Measurements from ENCODE around the gene C1orf115. TPM values are rescaled to one million over a fixed set of nuclear protein-coding genes. Genes with fewer than 3 reads are reported as not detected.
"Not testable (repeated sequence)": the region's sequence is repeated elsewhere in the genome, so short reads cannot be mapped to it uniquely, and the experiment has no call there.

The C1orf115 gene
- total RNA-seq, 1 donor from 2014 or later: 49.9 TPM

- ATAC-seq (no peak), DNase-seq (ENCODE audit: low spot score) (no peak)
These were observed 2.5 kb downstream of the C1orf115 start for GRCh38 chr1:220692436-220693228.

GRCh38 chr1:220694866-220695382, 4.8 kb downstream of the C1orf115 start:
- no peak for DNase-seq (ENCODE audit: low spot score)
- ATAC-seq: no peak

GRCh38 chr1:220695426-220695825, 5.3 kb downstream of the C1orf115 start:
- no peak for DNase-seq (ENCODE audit: low spot score)
- ATAC-seq: no peak

- no peak for ATAC-seq
- DNase-seq (ENCODE audit: low spot score): no peak
These were observed 6.2 kb downstream of the C1orf115 start for GRCh38 chr1:220696226-220696862.

- DNase-seq (ENCODE audit: low spot score) (no peak), ATAC-seq (no peak)
These were observed 6.7 kb downstream of the C1orf115 start for GRCh38 chr1:220696863-220697231.

- DNase-seq (ENCODE audit: low spot score): no peak
These were observed 7.2 kb downstream of the C1orf115 start for GRCh38 chr1:220697326-220697725.

GRCh38 chr1:220698607-220699016, 8.4 kb downstream of the C1orf115 start:
- DNase-seq (ENCODE audit: low spot score): no peak
- peak; percentile 81 for ATAC-seq

More at GRCh38 chr1:220697326-220697725, 7.2 kb downstream of the C1orf115 start:
- ATAC-seq: no peak

GRCh38 chr1:220699044-220699443, 8.9 kb downstream of the C1orf115 start:
- ATAC-seq (peak; percentile 21), DNase-seq (ENCODE audit: low spot score) (no peak)

- no peak for DNase-seq (ENCODE audit: low spot score)
- ATAC-seq: no peak
These were observed 10.5 kb downstream of the C1orf115 start for GRCh38 chr1:220700556-220701179.

GRCh38 chr1:220701974-220702373, 11.8 kb downstream of the C1orf115 start:
- ATAC-seq (no peak), DNase-seq (ENCODE audit: low spot score) (no peak)

- no peak for DNase-seq (ENCODE audit: low spot score)
- peak; percentile 28 for ATAC-seq
These were observed 12.6 kb downstream of the C1orf115 start for GRCh38 chr1:220702733-220703270.

- no peak for DNase-seq (ENCODE audit: low spot score)
- ATAC-seq: no peak
These were observed 13.1 kb downstream of the C1orf115 start for GRCh38 chr1:220703305-220703704.

- DNase-seq (ENCODE audit: low spot score): no peak
- ATAC-seq: peak; percentile 7
These were observed 15.6 kb downstream of the C1orf115 start for GRCh38 chr1:220705782-220706181.

- no peak for DNase-seq (ENCODE audit: low spot score)
- ATAC-seq: no peak
These were observed 16.3 kb downstream of the C1orf115 start for GRCh38 chr1:220706480-220706879.

- no peak for DNase-seq (ENCODE audit: low spot score)
- ATAC-seq: no peak
These were observed 17.0 kb downstream of the C1orf115 start for GRCh38 chr1:220707160-220707559.

GRCh38 chr1:220708244-220708643, 18.1 kb downstream of the C1orf115 start:
- ATAC-seq (no peak), DNase-seq (ENCODE audit: low spot score) (no peak)

- DNase-seq (ENCODE audit: low spot score) (no peak), ATAC-seq (peak; percentile 82)
These were observed 19.0 kb downstream of the C1orf115 start for GRCh38 chr1:220708936-220709801.

- ATAC-seq: no peak
These were observed 20.2 kb downstream of the C1orf115 start for GRCh38 chr1:220710333-220710732.

GRCh38 chr1:220711056-220711809, 21.1 kb downstream of the C1orf115 start:
- ATAC-seq (peak; percentile 42), DNase-seq (ENCODE audit: low spot score) (no peak)

More at GRCh38 chr1:220710333-220710732, 20.2 kb downstream of the C1orf115 start:
- DNase-seq (ENCODE audit: low spot score): no peak

GRCh38 chr1:220715986-220716385, 25.8 kb downstream of the C1orf115 start:
- ATAC-seq; DNase-seq (ENCODE audit: low spot score): not testable (repeated sequence)

Data from left lobe of liver (tissue), 2 donors.